ENCODE results near the gene ARHGAP24.

Gene ARHGAP24

DNA sequence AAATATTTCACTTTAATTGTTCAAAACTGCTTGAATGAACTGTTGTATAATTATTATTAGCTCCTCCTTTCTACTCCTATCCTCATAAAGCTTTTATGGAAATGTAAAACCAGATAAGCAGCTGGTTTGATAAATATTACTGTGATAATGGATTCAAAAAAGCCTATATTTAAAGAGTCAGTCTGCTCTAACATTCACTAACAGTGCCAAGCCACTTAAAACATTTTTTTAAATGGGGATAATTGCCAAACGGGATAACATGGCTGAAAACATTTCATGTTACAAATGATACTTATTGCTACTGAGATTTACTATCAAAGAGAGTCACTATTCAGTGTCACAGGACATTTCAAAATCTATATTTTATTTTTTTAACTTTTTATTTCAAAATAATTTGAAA, 17.4 kb downstream of the ARHGAP24 start:
- H3K4me3 ChIP-seq (ENCODE audit: control insufficient read depth, low read depth, low read length): no peak overlapping the region
- TF ChIP-seq, protein P1, sequence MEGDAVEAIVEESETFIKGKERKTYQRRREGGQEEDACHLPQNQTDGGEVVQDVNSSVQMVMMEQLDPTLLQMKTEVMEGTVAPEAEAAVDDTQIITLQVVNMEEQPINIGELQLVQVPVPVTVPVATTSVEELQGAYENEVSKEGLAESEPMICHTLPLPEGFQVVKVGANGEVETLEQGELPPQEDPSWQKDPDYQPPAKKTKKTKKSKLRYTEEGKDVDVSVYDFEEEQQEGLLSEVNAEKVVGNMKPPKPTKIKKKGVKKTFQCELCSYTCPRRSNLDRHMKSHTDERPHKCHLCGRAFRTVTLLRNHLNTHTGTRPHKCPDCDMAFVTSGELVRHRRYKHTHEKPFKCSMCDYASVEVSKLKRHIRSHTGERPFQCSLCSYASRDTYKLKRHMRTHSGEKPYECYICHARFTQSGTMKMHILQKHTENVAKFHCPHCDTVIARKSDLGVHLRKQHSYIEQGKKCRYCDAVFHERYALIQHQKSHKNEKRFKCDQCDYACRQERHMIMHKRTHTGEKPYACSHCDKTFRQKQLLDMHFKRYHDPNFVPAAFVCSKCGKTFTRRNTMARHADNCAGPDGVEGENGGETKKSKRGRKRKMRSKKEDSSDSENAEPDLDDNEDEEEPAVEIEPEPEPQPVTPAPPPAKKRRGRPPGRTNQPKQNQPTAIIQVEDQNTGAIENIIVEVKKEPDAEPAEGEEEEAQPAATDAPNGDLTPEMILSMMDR (conservative IDR thresholded peaks at IDR 0.05; ENCODE audit: control insufficient read depth, insufficient read depth, low read depth, low read length): no peak
- no peak for DNase-seq (ENCODE audit: low read depth)

- no peak for DNase-seq (ENCODE audit: low read depth)
- no peak overlapping the region for H3K4me3 ChIP-seq (ENCODE audit: control insufficient read depth, low read depth, low read length)
- TF ChIP-seq, protein P1 (conservative IDR thresholded peaks at IDR 0.05; ENCODE audit: control insufficient read depth, insufficient read depth, low read depth, low read length): no peak
These were observed 20.7 kb downstream of the ARHGAP24 start for GRCh38 chr4:85495621-85496020.

GRCh38 chr4:85496126-85496849, 21.3 kb downstream of the ARHGAP24 start:
- DNase-seq (ENCODE audit: low read depth): peak; percentile 58

DNA sequence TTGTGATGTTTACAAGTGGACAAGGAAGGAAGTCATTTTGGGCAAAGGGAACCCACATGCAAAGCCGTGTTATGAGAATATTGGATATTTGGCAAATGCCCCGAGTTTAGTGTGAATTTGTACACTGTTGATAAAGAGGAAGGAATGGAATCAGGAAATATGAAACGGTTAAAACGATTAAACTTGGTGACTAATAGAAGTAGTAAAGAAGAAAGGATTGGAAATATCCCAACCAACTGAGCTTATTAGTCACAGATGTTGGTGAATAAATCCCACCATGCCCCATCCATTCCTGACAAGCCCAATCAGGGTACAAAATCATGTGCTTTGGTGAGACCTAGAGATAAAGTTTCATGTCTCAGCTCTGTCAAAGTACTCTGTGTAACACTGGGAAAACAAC, 22.0 kb downstream of the ARHGAP24 start:
- TF ChIP-seq, protein P1 (conservative IDR thresholded peaks at IDR 0.05; ENCODE audit: control insufficient read depth, insufficient read depth, low read depth, low read length): no peak
- no peak overlapping the region for H3K4me3 ChIP-seq (ENCODE audit: control insufficient read depth, low read depth, low read length)
- DNase-seq (ENCODE audit: low read depth): peak; percentile 94

More at GRCh38 chr4:85496126-85496849, 21.3 kb downstream of the ARHGAP24 start:
- H3K4me3 ChIP-seq (ENCODE audit: control insufficient read depth, low read depth, low read length): no peak overlapping the region
- TF ChIP-seq, protein P1 (conservative IDR thresholded peaks at IDR 0.05; ENCODE audit: control insufficient read depth, insufficient read depth, low read depth, low read length): no peak

- H3K4me3 ChIP-seq (ENCODE audit: control insufficient read depth, low read depth, low read length): no peak overlapping the region
- peak; percentile 92 for DNase-seq (ENCODE audit: low read depth)
- TF ChIP-seq, protein P1 (conservative IDR thresholded peaks at IDR 0.05; ENCODE audit: control insufficient read depth, insufficient read depth, low read depth, low read length): no peak
These were observed 23.3 kb downstream of the ARHGAP24 start for GRCh38 chr4:85498068-85498733.

DNA sequence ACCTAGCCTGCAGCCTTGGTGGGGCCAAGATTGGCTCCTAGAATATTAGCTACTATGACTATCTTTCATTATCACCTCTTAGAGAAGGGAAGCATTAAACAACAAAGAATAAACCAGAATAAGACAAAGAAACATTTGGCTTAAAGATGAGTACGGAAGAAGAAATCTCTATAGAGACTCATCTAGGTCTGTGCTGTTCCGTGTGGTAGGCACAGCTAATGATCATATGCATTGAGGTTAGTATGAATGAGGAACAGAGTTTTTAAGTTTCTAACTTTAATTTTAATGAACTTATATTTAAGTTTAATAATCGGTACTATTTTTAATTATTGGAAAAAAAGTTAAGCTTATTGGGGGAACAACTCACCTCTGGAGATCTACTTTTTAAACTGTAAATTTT, 24.6 kb downstream of the ARHGAP24 start:
- H3K4me3 ChIP-seq (ENCODE audit: control insufficient read depth, low read depth, low read length): no peak overlapping the region
- TF ChIP-seq, protein P1 (conservative IDR thresholded peaks at IDR 0.05; ENCODE audit: control insufficient read depth, insufficient read depth, low read depth, low read length): no peak
- DNase-seq (ENCODE audit: low read depth): no peak
